RPMI8226 (cell line): ENCODE measurements around the gene SLC10A3.

ENCODE experiments used
- DNase-seq: peaks from one replicate; pipeline ENCODE4 v3.0.0-alpha.2; 2015

SLC10A3 gene

GRCh38 chrX:154483325-154483724 is 7.1 kb downstream of the SLC10A3 start:
- no peak for DNase-seq

GRCh38 chrX:154482786-154483185 is 7.6 kb downstream of the SLC10A3 start:
- DNase-seq, result no peak

- no peak for DNase-seq
Observed at GRCh38 chrX:154481911-154482601, 8.4 kb downstream of the SLC10A3 start.

GRCh38 chrX:154481195-154481594 is 9.2 kb downstream of the SLC10A3 start:
- DNase-seq, result no peak

- peak; percentile 93 for DNase-seq
Observed at GRCh38 chrX:154478728-154479622, 11.5 kb downstream of the SLC10A3 start, which contains the start of gene LAGE3. LAGE3 (minus strand) TSS chrX:154479281; CDS start chrX:154478915, 366 bp downstream.

- DNase-seq, result no peak
Observed at GRCh38 chrX:154477891-154478477, 12.4 kb downstream of the SLC10A3 start.

GRCh38 chrX:154476821-154477220 is 13.6 kb downstream of the SLC10A3 start:
- no peak for DNase-seq

- no peak for DNase-seq
Observed at GRCh38 chrX:154473683-154474082, 16.7 kb downstream of the SLC10A3 start.

- no peak for DNase-seq
Observed at GRCh38 chrX:154472685-154473632, 17.5 kb downstream of the SLC10A3 start.

GRCh38 chrX:154471839-154472684 is 18.4 kb downstream of the SLC10A3 start:
- DNase-seq, result no peak

- DNase-seq, result no peak
Observed at GRCh38 chrX:154470914-154471568, 19.4 kb downstream of the SLC10A3 start.

GRCh38 chrX:154470434-154470833 is 20.0 kb downstream of the SLC10A3 start:
- DNase-seq, result no peak

- no peak for DNase-seq
Observed at GRCh38 chrX:154469880-154470279, 20.5 kb downstream of the SLC10A3 start.

GRCh38 chrX:154469114-154469513 is 21.3 kb downstream of the SLC10A3 start:
- DNase-seq, result no peak

- DNase-seq, result no peak
Observed at GRCh38 chrX:154468217-154468616, 22.2 kb downstream of the SLC10A3 start.

- DNase-seq, result no peak
Observed at GRCh38 chrX:154467556-154467955, 22.9 kb downstream of the SLC10A3 start.

GRCh38 chrX:154466907-154467306 is 23.5 kb downstream of the SLC10A3 start:
- DNase-seq, result no peak

GRCh38 chrX:154466036-154466435 is 24.4 kb downstream of the SLC10A3 start:
- DNase-seq, result no peak

GRCh38 chrX:154465601-154466000 is 24.8 kb downstream of the SLC10A3 start:
- no peak for DNase-seq

- DNase-seq, result no peak
Observed at GRCh38 chrX:154464806-154465365, 25.5 kb downstream of the SLC10A3 start.
